ENCODE data around the gene SFI1. TPM values are rescaled to one million over a fixed set of nuclear protein-coding genes. Genes with fewer than 3 reads are reported as not detected.

SFI1 gene
- total and polyA plus RNA-seq, 2 of the 8 experiments (the other 6 are each of a cell fraction or from before 2014, with no cell fraction given) = 10.4 to 30.1 TPM

- WGBS, 2 experiments (ENCODE audit: extremely low coverage in 1 of 2, insufficient coverage in 1 of 2, insufficient read length in 1 of 2, insufficient replicate concordance in 2 of 2, low coverage in 1 of 2, low lambda C conversion rate in 2 of 2, missing lambda C conversion rate in 1 of 2) = 38% methylated on average over 6 of the region's 6 CpGs; no CpG with 5 or more reads in 1 of the 2 experiments
- TF ChIP-seq SIN3A (conservative IDR thresholded peaks at IDR 0.05 in 1 of 2, IDR thresholded peaks at IDR 0.05 in 1 of 2; ENCODE audit: low read depth in 1 of 2, low read length in 2 of 2) (peak in 1 of 2 experiments; percentile 78; a peak in 1 of 4 replicates), SRF (IDR thresholded peaks at IDR 0.05; ENCODE audit: low read depth, low read length) (no peak), TAF1 (IDR thresholded peaks at IDR 0.05; ENCODE audit: low read depth, low read length) (no peak), RAD21 (IDR thresholded peaks at IDR 0.05 in 1 of 2, conservative IDR thresholded peaks at IDR 0.05 in 1 of 2; ENCODE audit: low read depth in 2 of 2, low read length in 2 of 2) (peak; percentile 82 to 89), E2F6 (IDR thresholded peaks at IDR 0.05) (peak; percentile 50; the same call in 1 of the 2 replicates), POU5F1 (IDR thresholded peaks at IDR 0.05; ENCODE audit: low read depth, low read length) (no peak), CREB1 (IDR thresholded peaks at IDR 0.05) (0 out of 2 replicates have a peak, but pooled peaks have one; percentile 51), SAP30 (IDR thresholded peaks at IDR 0.05; ENCODE audit: insufficient read depth, insufficient replicate concordance, low read length) (no peak), CHD2 (IDR thresholded peaks at IDR 0.05; ENCODE audit: low read length) (peak; percentile 49; the same call in 1 of the 2 replicates), SUZ12 (IDR thresholded peaks at IDR 0.05; ENCODE audit: low read length) (no peak), PHF8 (conservative IDR thresholded peaks at IDR 0.05; ENCODE audit: low read depth, low read length) (no peak)
These were observed 65.0 kb downstream of the SFI1 start for GRCh38 chr22:31561238-31561887.

More at GRCh38 chr22:31561238-31561887, 65.0 kb downstream of the SFI1 start:
- no peak overlapping the region for H3K4me3 ChIP-seq (ENCODE audit: extremely low read depth in 1 of 4, insufficient read depth in 2 of 4, low read depth in 3 of 4, low read length in 4 of 4)
- no peak overlapping the region for H2BK15ac ChIP-seq (ENCODE audit: low read length)
- no peak overlapping the region for H3K14ac ChIP-seq (ENCODE audit: insufficient read length)
- no peaks in the 10 kb centered on the region for H3K23me2 ChIP-seq (ENCODE audit: low read depth, low read length)
- no peak overlapping the region for H3K9ac ChIP-seq (replicated peaks in 1 of 4; ENCODE audit: extremely low read depth in 1 of 4, low read depth in 3 of 4, low read length in 3 of 4)
- no peak overlapping the region for H4K91ac ChIP-seq (replicated peaks; ENCODE audit: insufficient read length, low read length)
- no peak overlapping the region for H2BK20ac ChIP-seq (ENCODE audit: low read length)
- H2BK12ac ChIP-seq (ENCODE audit: low read depth, low read length) = no peak overlapping the region
- H3K56ac ChIP-seq (replicated peaks; ENCODE audit: insufficient read length, low read depth, low read length) = no peak overlapping the region
- no peak overlapping the region for H2BK5ac ChIP-seq (ENCODE audit: low read depth, low read length)
- no peak overlapping the region for H2AK5ac ChIP-seq (ENCODE audit: low read depth, low read length)
- no peaks in the 10 kb centered on the region for H3K79me2 ChIP-seq (ENCODE audit: control insufficient read depth in 1 of 2, insufficient read depth in 2 of 2, low read length in 2 of 2)
- H4K5ac ChIP-seq (ENCODE audit: insufficient read length, low read depth, low read length) = no peak overlapping the region
- DNase-seq (ENCODE audit: low read depth in 1 of 2, low spot score in 2 of 2) (peak; percentile 60 to 89), FAIRE-seq (peak; percentile 75)
- no peaks in the 10 kb centered on the region for H3K9me3 ChIP-seq (ENCODE audit: insufficient read depth in 2 of 2, low read depth in 1 of 2, low read length in 1 of 2)
- no peak overlapping the region for H3K27ac ChIP-seq (ENCODE audit: low read depth, low read length)
- no peaks in the 10 kb centered on the region for H3K4me1 ChIP-seq (replicated peaks in 1 of 4; ENCODE audit: control insufficient read depth in 3 of 4, insufficient read depth in 4 of 4, low read length in 3 of 4)
- H3K79me1 ChIP-seq (ENCODE audit: low read depth, low read length) = no peaks in the 10 kb centered on the region
- H3K36me3 ChIP-seq (ENCODE audit: control insufficient read depth in 2 of 4, insufficient read depth in 4 of 4, low read length in 3 of 4) = no peaks in the 10 kb centered on the region; a peak in 1 of 8 replicates
- ChIA-PET POLR2A (ENCODE audit: partially characterized antibody) (interaction anchor here (0.8 kb wide), 1 partner anchor 17 kb away, joined by 3 read pairs; no protein-coding TSS in a partner anchor), CTCF (ENCODE audit: partially characterized antibody) (interaction anchor here (0.9 to 9.5 kb wide), 12 partner anchors 10 to 409 kb away, joined by 3 to 105 read pairs (median 5); no protein-coding TSS in a partner anchor)
- H2AFZ ChIP-seq (ENCODE audit: low read length) = no peak overlapping the region
- no peaks in the 10 kb centered on the region for H4K20me1 ChIP-seq (replicated peaks in 1 of 2; ENCODE audit: control insufficient read depth in 1 of 2, insufficient read depth in 2 of 2, low read length in 2 of 2)
- no peaks in the 10 kb centered on the region for H3K27me3 ChIP-seq (replicated peaks in 1 of 4; ENCODE audit: control insufficient read depth in 3 of 4, extremely low read depth in 1 of 4, insufficient read depth in 3 of 4, low read length in 3 of 4)
- no peak overlapping the region for H2BK120ac ChIP-seq (replicated peaks; ENCODE audit: low read depth, low read length)
- no peak overlapping the region for H3K18ac ChIP-seq (ENCODE audit: extremely low read depth, low read length)
- no peak overlapping the region for H3K4ac ChIP-seq (replicated peaks; ENCODE audit: insufficient read length, low read depth, low read length)
- no peak overlapping the region for H4K8ac ChIP-seq (ENCODE audit: extremely low read depth, insufficient read depth, low read length)
- no peak overlapping the region for H3K23ac ChIP-seq (ENCODE audit: insufficient read length)
- H3K4me2 ChIP-seq (ENCODE audit: insufficient read depth in 1 of 2, low read depth in 2 of 2, low read length in 2 of 2) = no peak overlapping the region
